H7 (cell line): ENCODE measurements around the gene CRYBG2. TPM values are rescaled to one million over a fixed set of nuclear protein-coding genes. Genes with fewer than 3 reads are reported as not detected.
"Not testable (repeated sequence)": the region's sequence is repeated elsewhere in the genome, so short reads cannot be mapped to it uniquely, and the experiment has no call there.

Experiments used
- DNase-seq: peaks from one replicate; pipeline ENCODE4 v3.0.0; 2012
- H3K27me3 ChIP-seq: 2 replicates; pipeline ENCODE4 v1.6.0; 2011; ENCODE audit warnings: mild to moderate bottlenecking, low read length; ENCODE audit not compliant: control insufficient read depth, insufficient read depth
- H3K36me3 ChIP-seq: replicated peaks from 2 replicates; pipeline ENCODE4 v1.5.1; 2011; ENCODE audit warnings: low read length; ENCODE audit not compliant: control insufficient read depth, insufficient read depth
- H3K4me3 ChIP-seq: 2 replicates; pipeline ENCODE4 v1.5.1; 2011; ENCODE audit warnings: low read depth, mild to moderate bottlenecking, control low read depth, low read length, moderate library complexity; ENCODE audit not compliant: insufficient read depth
- total RNA-seq: library from RNA; depleted of rRNA; stranded (reverse); fragments of >200 nt; shearing (Covaris generic); gene quantifications from 2 replicates; pipeline ENCODE4 v1.2.3, GENCODE V29; 2014

CRYBG2 gene
- total RNA-seq, 1 experiment from 2014 or later, result 7.9 TPM

DNA sequence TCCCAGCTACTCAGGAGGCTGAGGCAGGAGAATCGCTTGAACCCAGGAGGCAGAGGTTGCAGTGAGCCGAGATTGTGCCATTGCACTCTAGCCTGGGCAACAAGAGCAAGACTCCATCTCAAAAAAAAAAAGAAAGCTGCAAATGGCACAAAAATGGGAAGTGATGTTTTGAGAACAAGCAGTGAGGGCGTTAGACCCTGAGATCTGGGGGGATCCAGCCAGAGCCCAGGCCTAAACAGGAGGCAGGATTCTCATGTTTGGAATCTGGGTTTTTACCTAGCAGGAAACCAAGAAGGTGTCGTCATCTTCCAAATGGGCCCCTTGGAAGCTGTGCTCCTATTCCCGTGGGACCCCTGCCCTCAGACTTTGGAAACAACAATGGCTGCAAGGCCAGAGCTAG lies 61.2 kb downstream of the CRYBG2 start:
- not testable (repeated sequence) for H3K4me3 ChIP-seq

DNA sequence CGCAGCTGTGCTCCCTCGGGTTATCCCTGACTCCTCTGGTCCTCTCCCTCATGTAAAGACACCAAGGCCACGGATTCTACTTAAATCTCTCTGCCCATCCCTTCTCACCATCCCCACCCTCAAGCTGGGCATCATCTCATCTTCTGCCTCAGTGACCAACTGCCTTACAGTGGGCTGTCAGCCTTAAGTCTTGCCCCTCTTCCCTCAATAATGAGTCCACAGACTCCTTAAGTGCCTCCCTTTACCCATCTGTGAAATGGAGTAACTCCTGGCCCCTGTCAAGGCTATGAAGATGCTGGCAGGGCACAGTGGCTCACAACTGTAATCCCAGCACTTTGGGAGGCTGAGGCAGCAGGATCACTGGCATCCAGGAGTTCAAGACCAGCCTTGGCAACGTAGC lies 62.0 kb downstream of the CRYBG2 start:
- Histone ChIP-seq H3K27me3 (no peaks in the 10 kb centered on the region), H3K36me3 (no peaks in the 10 kb centered on the region; the same call in 1 of the 2 replicates), H3K4me3 (no peak overlapping the region)
- DNase-seq, result no peak

More for the DNA sequence above, 61.2 kb downstream of the CRYBG2 start:
- DNase-seq, H3K27me3 ChIP-seq, H3K36me3 ChIP-seq: not testable (repeated sequence)

DNA sequence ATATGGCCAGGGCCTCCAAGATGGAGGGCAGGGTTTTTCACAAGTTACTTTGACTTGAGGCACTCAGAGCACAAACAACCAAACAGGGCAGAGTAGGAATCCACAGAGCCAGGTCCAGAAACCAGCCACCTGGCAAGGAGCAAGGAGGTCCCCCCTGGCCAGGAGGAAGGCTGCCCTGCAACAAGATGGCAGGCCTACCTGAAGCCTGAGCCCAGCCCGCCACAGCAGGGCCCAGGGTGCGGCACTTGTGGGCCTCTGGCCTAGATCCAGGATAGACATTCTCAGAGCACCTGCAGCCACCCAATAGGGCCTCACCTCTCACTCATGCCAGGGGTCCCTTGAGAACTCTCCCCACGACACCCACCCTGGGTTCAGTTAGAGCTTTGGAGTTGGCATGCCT lies 62.5 kb downstream of the CRYBG2 start:
- no peak overlapping the region for H3K4me3 ChIP-seq
- no peaks in the 10 kb centered on the region; the same call in 1 of the 2 replicates for H3K36me3 ChIP-seq
- peak; percentile 44 for DNase-seq
- H3K27me3 ChIP-seq, result no peaks in the 10 kb centered on the region

DNA sequence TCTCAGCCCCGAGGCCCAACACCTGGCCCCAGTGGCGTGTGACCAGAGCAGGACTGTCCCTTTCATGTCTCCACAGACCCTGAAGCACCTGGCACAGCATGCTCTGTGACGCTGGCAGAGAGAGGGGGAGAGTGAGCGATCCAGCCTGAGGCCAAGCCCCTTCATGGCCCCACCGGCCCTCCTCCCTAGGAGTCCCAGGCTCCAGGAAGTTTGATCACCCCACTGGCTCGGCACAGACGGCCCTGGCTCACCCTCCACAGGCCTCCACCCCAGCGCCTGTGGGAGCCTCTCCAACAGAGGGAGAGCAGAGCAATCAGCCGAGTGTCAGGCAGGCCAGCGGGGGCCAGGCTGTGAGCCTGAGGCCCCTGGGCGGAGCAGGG lies 63.1 kb downstream of the CRYBG2 start:
- H3K36me3 ChIP-seq, result no peaks in the 10 kb centered on the region; the same call in 1 of the 2 replicates
- H3K27me3 ChIP-seq, result no peaks in the 10 kb centered on the region
- no peak overlapping the region for H3K4me3 ChIP-seq
- peak; percentile 80 for DNase-seq

DNA sequence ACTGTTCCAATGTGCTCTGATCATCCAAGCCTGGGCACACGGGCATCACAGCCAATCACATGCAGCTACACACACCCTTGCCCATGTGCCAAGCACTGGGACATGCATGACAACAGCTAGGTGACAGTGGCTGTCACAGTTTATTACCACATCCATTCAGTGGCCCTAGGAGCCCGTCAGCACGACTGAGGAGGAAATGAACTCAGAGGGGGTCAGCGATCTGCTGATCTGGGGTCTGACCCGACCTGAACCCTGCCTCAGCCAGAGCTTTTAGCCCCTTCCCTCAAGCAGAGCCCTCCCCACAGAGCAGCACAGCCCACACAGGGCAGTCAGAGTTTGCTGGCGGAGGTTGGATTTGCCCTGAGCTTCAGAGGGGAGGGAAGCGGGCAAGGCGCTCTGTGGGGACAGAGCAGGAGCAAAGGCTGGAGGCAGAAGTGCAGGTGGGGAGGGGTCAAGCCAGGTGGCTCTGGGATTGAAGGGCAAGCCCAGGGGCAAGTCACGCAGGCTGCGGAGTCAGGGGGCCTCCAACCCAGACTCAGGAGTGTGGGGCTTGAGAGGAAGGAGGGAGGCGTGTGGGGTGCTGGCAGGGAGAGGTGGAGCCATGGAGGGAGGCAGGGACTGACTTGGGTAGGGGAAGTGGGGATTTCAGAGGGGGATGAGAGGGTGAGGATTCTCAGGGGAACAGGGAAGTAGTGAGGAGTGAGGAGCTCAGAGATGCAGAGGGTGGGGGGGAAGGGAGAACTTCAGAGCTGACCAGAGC lies 63.6 kb downstream of the CRYBG2 start:
- Histone ChIP-seq H3K27me3 (no peaks in the 10 kb centered on the region), H3K36me3 (no peaks in the 10 kb centered on the region), H3K4me3 (no peak overlapping the region)
- DNase-seq, result peak; percentile 75

DNA sequence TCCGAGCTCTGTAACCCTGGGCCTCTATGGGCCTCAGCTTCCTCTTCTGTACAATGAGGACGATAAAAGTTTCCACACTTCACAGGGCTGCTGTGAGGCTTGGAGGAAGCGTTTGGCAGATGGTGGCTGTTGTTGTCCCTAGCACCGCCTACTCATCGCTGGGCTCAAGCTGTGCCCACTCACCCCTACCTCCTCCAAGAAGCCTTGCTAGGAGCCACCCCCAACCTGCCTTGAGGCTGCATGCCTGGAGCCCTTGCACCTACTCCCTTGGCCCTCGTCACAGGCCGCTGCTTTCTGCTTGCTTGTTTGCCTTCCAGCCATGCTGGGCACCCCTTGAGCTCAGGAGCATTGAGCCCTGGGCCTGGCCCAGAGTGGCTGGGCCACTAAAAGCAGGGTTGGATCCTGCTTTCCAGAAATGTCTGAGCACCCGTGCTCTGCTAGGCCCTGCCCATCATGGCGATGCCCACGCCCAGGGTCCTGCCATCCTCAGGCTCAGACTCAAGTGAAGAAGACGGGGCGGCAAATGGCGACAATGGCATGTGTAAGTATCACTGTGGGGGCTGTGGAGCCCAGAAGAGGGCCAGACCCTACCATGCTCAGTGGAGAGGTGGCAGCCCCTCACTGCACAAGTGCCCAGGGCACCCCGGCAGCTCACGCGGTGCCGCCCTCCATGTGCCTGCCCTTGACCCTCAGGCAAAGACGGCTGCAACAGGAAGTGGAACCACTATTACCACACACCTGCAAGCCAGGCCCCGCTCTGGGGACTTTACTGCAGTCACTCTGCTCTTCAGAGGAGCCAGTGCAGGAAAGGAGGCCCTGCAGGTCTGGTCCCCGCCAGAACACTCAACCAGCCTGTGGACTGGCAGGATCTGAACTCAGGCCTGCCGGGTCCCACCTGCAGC lies 64.5 kb downstream of the CRYBG2 start:
- no peak overlapping the region for H3K4me3 ChIP-seq
- peak; percentile 50 for DNase-seq
- H3K27me3 ChIP-seq, result no peaks in the 10 kb centered on the region
- no peaks in the 10 kb centered on the region for H3K36me3 ChIP-seq

DNA sequence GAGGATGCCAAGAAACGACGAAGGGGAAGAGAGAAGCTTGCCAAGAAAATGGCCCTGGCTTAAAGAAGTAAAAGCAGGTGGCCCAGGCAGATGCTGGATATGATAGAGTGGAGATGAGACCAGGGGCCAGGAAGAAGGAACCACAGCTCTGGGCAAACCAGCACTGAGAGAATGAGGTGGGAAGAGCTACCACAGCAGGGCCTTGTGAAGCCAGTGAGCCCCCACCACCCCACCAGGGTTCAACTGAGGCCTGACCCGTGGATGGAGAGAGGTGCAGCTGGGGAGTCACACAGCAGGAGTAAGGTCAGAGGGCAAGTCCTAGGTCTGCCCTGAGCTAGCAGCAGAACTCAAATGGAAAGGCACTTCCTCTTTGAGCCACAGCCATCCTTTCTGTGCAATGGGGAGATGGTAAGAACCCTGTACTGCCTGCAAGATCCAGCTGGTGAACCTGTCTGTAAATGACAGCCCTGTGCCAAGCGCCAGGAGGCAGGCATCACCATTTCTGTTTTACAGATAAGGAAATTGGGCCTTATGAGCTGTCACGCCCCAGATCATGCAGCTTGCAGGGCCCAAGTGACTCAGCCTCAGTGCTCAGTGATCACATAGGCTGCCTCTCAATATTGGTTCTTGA lies 65.5 kb downstream of the CRYBG2 start:
- DNase-seq, result no peak
- no peaks in the 10 kb centered on the region for H3K36me3 ChIP-seq
- no peak overlapping the region for H3K4me3 ChIP-seq
- H3K27me3 ChIP-seq, result no peaks in the 10 kb centered on the region

DNA sequence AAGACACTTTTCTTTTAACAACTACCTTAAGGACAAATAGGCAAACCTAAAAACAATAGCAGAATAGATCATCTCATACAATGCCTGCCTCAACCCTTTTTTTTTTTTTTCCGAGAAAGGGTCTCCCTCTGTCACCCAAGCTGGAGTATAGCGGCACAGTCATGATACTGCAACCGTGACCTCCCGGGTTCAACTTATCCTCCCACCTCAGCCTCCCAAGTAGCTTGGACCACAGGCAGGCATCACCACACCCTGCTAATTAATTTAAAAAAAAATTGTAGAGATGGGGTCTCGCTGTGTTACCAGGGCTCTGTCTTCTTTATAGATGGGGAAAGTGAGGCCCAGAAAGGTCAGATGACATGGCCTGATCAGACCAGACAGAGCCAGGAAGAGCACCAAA lies 66.1 kb downstream of the CRYBG2 start:
- Histone ChIP-seq H3K36me3 (no peaks in the 10 kb centered on the region), H3K27me3 (no peaks in the 10 kb centered on the region), H3K4me3 (no peak overlapping the region)
- DNase-seq, result no peak

DNA sequence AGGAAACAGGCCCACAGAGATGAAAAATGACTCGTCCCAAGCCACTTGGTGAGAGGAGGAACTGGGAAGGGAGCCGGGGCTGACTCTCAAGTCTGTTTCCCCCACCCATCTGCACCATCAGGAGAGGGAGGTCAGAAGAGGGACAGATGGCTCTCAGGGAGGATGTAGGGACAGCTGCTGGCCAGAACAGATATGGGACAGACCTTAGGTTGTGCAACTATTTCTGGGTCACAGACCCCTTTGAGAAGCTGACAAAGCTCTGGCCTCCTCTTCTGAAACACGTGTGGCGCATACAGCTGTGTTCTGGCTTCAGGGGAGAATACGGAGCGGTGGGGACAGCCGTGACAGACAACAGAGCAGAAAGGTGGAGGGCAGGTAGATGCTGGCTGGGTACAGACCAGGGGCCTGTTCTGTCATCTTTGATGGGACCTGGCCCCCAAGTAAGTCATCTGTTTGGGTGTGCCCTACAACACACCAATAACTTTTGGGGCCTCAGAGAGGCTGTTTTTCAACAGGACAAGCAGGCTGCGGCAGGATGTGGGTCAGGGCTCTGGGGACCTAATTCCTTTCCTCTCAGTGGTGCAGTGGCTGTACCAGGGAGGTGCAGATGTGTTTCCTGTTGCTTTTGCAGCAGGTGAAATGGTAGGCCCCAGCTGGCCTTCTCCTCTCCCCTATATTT lies 66.8 kb downstream of the CRYBG2 start:
- no peaks in the 10 kb centered on the region for H3K27me3 ChIP-seq
- H3K36me3 ChIP-seq, result no peaks in the 10 kb centered on the region
- no peak for DNase-seq
- no peak overlapping the region for H3K4me3 ChIP-seq

DNA sequence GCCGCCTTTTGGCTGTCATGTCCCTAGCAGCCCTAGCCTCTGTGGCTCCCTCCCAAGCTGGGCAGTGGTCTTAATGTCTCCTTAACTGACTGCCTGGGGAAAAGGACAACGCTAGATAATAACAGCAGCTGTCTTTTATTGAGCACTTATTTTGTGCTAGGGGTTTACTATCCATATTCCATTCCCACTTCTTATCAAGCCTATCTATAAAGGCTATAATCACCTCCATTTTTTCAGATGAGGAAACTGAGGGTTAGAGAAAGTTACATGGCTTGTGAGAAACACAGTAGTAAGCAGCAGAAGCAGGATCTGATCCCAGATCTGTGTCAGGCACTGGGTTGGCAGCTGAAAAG lies 67.9 kb downstream of the CRYBG2 start:
- no peak overlapping the region for H3K4me3 ChIP-seq
- no peaks in the 10 kb centered on the region for H3K27me3 ChIP-seq
- no peaks in the 10 kb centered on the region for H3K36me3 ChIP-seq
- DNase-seq, result no peak

DNA sequence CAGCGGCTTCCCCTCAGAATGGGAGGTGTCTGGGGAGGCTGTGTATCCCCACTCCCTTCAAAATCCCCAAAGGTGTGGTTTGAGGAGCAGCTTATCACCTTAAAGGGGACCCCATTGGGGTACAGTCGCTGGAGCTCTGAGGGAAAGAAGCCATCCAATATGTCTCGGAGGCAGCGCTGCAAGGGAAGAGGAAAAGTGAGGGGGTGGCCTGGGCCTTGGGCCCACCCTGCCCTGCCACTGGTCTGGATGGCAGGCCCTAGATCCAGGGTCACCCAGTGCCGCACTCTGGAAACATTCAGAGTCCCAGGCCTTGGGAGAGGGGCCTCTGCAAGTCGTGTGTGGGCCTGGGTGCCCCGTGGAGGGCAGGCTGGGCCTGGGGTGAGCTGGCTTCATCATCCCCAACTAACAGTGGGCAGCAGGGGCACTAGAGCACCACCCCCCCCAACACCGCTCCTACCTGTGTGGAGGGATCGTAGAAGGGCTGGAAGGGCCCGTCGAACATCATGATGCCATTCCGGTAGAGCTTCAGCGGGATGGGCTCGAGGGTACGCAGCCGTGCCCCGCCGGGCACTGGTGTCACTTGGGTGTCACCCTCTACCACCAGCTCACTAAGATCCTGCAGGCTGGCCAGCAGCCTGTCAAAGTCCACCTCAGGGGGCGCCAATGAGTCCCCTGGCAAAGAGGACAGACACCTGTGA lies 68.4 kb downstream of the CRYBG2 start:
- Histone ChIP-seq H3K4me3 (no peak overlapping the region), H3K27me3 (no peaks in the 10 kb centered on the region), H3K36me3 (no peaks in the 10 kb centered on the region)
- DNase-seq, result peak; percentile 90

DNA sequence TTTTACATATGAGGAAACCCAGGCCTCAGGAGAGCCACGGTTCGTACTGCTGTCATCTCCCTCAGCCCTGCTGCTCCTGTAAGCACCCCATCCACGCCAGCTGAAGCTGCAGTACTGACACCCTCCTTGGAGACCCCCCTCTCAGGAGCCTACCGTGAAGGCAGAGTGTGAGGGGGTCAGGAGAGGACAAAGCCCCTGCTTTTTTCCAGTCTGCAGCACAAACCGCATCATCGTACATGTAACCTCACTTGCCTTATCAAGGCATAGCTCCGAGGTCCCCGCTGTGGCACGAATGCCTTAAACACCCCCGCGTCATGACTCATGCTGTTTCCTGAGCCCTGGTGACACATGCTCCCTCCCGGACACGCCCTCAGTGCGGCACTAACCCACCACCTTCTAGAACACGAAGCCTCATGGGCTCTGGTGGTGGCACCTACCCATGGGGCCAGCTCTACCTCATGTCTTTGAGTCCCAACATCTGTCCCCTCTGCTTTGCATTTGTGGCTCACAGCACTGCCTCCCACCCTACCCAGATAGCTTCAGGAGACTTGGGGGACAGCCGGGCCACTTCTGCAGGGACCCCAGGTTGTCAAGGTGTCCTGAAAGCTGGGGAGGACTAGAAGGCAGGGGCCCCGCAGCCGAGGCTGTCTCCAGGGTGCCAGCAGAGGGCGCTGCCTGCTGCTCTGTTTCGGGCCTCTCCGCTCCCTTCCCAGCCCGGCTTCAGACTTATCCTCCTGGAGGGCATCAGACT lies 69.2 kb downstream of the CRYBG2 start:
- H3K4me3 ChIP-seq, result no peak overlapping the region
- H3K36me3 ChIP-seq, result no peaks in the 10 kb centered on the region
- no peaks in the 10 kb centered on the region for H3K27me3 ChIP-seq
- peak; percentile 95 for DNase-seq

DNA sequence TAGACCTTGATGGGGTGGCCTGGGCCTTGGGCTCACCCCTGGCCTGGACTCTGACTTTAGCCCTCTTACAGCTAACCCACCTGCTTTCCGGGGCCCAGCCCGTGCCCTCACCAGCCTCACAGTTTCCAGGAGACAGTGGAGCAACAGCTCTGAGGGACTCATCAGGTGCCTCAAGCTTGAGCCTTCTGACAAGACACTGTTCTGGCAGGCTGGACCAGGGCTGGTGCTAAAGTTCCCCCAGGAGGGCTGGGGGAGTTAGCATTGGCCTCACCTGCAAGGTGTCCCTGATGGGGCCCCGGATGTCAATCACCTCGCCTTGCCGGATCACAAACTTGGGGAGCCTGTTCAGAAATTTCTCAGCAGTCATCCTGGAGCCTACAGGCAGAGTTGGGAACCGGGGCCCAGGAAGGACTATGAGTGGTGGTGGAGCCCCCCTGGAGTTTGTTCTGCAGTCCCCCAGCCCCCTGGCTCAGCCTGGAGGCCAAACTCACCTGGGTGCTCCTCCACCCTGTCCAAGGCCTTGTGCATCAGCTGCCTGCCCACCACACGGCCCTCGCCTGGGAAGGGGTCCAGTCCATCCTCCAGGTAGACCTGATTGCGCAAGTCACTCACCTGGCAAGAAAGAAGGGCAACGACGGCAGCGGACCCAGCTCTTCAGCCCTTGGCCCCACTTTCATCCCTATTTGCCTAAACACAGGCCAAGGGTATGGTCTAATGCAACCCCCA lies 69.9 kb downstream of the CRYBG2 start:
- DNase-seq, result no peak
- no peaks in the 10 kb centered on the region for H3K27me3 ChIP-seq
- H3K36me3 ChIP-seq, result no peaks in the 10 kb centered on the region
- no peak overlapping the region for H3K4me3 ChIP-seq
